ENCODE results near the gene RIC1. TPM values are rescaled to one million over a fixed set of nuclear protein-coding genes. Genes with fewer than 3 reads are reported as not detected.

RIC1 gene
- total RNA-seq, 2 donors from 2014 or later: 18.0 to 49.8 TPM

Other genes with a start within 250 kb of the RIC1 start
- gene PLGRKT, start 191.2 kb upstream of the RIC1 start, total RNA-seq: 10 to 100 TPM; 10.4 to 49.6 TPM
- 1 to 10 TPM in 1 of 2 donors, under 1 TPM in 1; 0.82 to 1.9 TPM for gene CD274, start 178.6 kb upstream of the RIC1 start, total RNA-seq
- 1 to 10 TPM in 1 of 2 donors, not detected in 1; 1.4 TPM for gene PDCD1LG2, start 118.6 kb upstream of the RIC1 start, total RNA-seq
- gene ERMP1, start 204.0 kb downstream of the RIC1 start, total RNA-seq: 10 to 100 TPM; 21.7 to 24.7 TPM

Data from prostate gland (tissue), 2 donors.